ACC112 (cell line): ENCODE measurements around the gene ZNF281.
A peak's percentile ranks its signal among the peaks of the same experiment; 100 is the strongest.
"Not testable (repeated sequence)": the region's sequence is repeated elsewhere in the genome, so short reads cannot be mapped to it uniquely, and the experiment has no call there.

Experiments used
- H2AFZ ChIP-seq: fragments of 200-600 bp; sonication (generic); one replicate; pipeline ENCODE4 v1.6.0; 2017; ENCODE audit warnings: antibody characterized with exemption, low read length; ENCODE audit not compliant: unreplicated experiment
- H3K27ac ChIP-seq: fragments of 200-600 bp; sonication (generic); 2 replicates; pipeline ENCODE4 v1.5.1; 2014; ENCODE audit warnings: low read depth, mild to moderate bottlenecking, antibody characterized with exemption, low read length, moderate library complexity
- H3K27me3 ChIP-seq: fragments of 200-600 bp; sonication (generic); 2 replicates; pipeline ENCODE4 v1.6.1; 2014; ENCODE audit warnings: mild to moderate bottlenecking, antibody characterized with exemption, low read length, moderate library complexity, mixed read lengths; ENCODE audit not compliant: insufficient read depth
- H3K36me3 ChIP-seq: fragments of 200-600 bp; sonication (generic); 2 replicates; pipeline ENCODE4 v1.6.1; 2016; ENCODE audit warnings: mild to moderate bottlenecking, antibody characterized with exemption, low read length, moderate library complexity, mixed read lengths; ENCODE audit not compliant: insufficient read depth
- H3K4me1 ChIP-seq: fragments of 200-600 bp; sonication (generic); one replicate; pipeline ENCODE4 v1.6.1; 2016; ENCODE audit warnings: low read length, mixed read lengths; ENCODE audit not compliant: insufficient read depth, unreplicated experiment, control insufficient read depth
- H3K4me3 ChIP-seq: fragments of 200-600 bp; sonication (generic); 2 replicates; pipeline ENCODE4 v1.5.1; 2014; ENCODE audit warnings: mild to moderate bottlenecking, low read depth, low read length
- H3K79me2 ChIP-seq: fragments of 200-600 bp; sonication (generic); one replicate; pipeline ENCODE4 v1.6.0; 2016; ENCODE audit warnings: low read length; ENCODE audit not compliant: control insufficient read depth, unreplicated experiment, insufficient read depth

ZNF281 gene

GRCh38 chr1:200429221-200429751 lies 19.4 kb upstream of the ZNF281 start:
- peak overlapping the region; percentile 22; the same call in 1 of the 2 replicates for H3K4me3 ChIP-seq
- H3K79me2 ChIP-seq: no peaks in the 10 kb centered on the region
- H2AFZ ChIP-seq: no peak overlapping the region
- no peaks in the 10 kb centered on the region for H3K36me3 ChIP-seq
- no peaks in the 10 kb centered on the region for H3K27me3 ChIP-seq
- H3K27ac ChIP-seq: peak overlapping the region; percentile 91
- peaks cover 27% of the 10 kb centered on the region for H3K4me1 ChIP-seq

- peaks cover 27% of the 10 kb centered on the region for H3K4me1 ChIP-seq
- no peak overlapping the region for H2AFZ ChIP-seq
- no peaks in the 10 kb centered on the region for H3K27me3 ChIP-seq
- no peaks in the 10 kb centered on the region for H3K36me3 ChIP-seq
- peak overlapping the region; percentile 91 for H3K27ac ChIP-seq
- no peaks in the 10 kb centered on the region for H3K79me2 ChIP-seq
- peak overlapping the region; percentile 22; the same call in 1 of the 2 replicates for H3K4me3 ChIP-seq
Measured at GRCh38 chr1:200428482-200429205, 18.8 kb upstream of the ZNF281 start.

- Histone ChIP-seq H3K4me1 (peaks cover 27% of the 10 kb centered on the region), H3K27me3 (no peaks in the 10 kb centered on the region), H3K27ac (peak overlapping the region; percentile 91), H3K4me3 (no peak overlapping the region), H2AFZ (no peak overlapping the region), H3K36me3 (no peaks in the 10 kb centered on the region), H3K79me2 (no peaks in the 10 kb centered on the region)
Measured at GRCh38 chr1:200427744-200428143, 17.9 kb upstream of the ZNF281 start.

GRCh38 chr1:200426196-200426595 lies 16.4 kb upstream of the ZNF281 start:
- no peak overlapping the region for H3K27ac ChIP-seq

GRCh38 chr1:200423235-200423634 lies 13.4 kb upstream of the ZNF281 start:
- Histone ChIP-seq H3K36me3 (no peaks in the 10 kb centered on the region), H3K4me1 (peaks cover 8% of the 10 kb centered on the region), H3K27ac (no peak overlapping the region), H2AFZ (no peak overlapping the region), H3K79me2 (no peaks in the 10 kb centered on the region), H3K27me3 (no peaks in the 10 kb centered on the region), H3K4me3 (no peak overlapping the region)

More at GRCh38 chr1:200426196-200426595, 16.4 kb upstream of the ZNF281 start:
- Histone ChIP-seq H2AFZ (no peak overlapping the region), H3K4me3 (no peak overlapping the region), H3K79me2 (no peaks in the 10 kb centered on the region), H3K4me1 (peaks cover 27% of the 10 kb centered on the region), H3K36me3 (no peaks in the 10 kb centered on the region), H3K27me3 (no peaks in the 10 kb centered on the region)

- Histone ChIP-seq H3K4me1 (peaks cover 2% of the 10 kb centered on the region), H3K4me3 (no peak overlapping the region), H3K79me2 (no peaks in the 10 kb centered on the region), H3K27me3 (no peaks in the 10 kb centered on the region), H3K27ac (no peak overlapping the region), H2AFZ (no peak overlapping the region), H3K36me3 (no peaks in the 10 kb centered on the region)
Measured at GRCh38 chr1:200422211-200422610, 12.4 kb upstream of the ZNF281 start.

GRCh38 chr1:200415789-200416593 lies 6.2 kb upstream of the ZNF281 start:
- H3K79me2 ChIP-seq: no peaks in the 10 kb centered on the region
- H3K4me3 ChIP-seq: peak overlapping the region; percentile 32
- H3K27ac ChIP-seq: peak overlapping the region; percentile 96
- H3K27me3 ChIP-seq: no peaks in the 10 kb centered on the region
- H3K36me3 ChIP-seq: no peaks in the 10 kb centered on the region
- H2AFZ ChIP-seq: no peak overlapping the region
- peaks cover 24% of the 10 kb centered on the region for H3K4me1 ChIP-seq

GRCh38 chr1:200415227-200415626 lies 5.4 kb upstream of the ZNF281 start:
- Histone ChIP-seq H3K4me1 (peaks cover 30% of the 10 kb centered on the region), H3K79me2 (no peaks in the 10 kb centered on the region), H3K4me3 (peak overlapping the region; percentile 23)

GRCh38 chr1:200414657-200415056 lies 4.8 kb upstream of the ZNF281 start:
- Histone ChIP-seq H3K36me3 (no peaks in the 10 kb centered on the region), H3K4me1 (peaks cover 30% of the 10 kb centered on the region), H3K27ac (peak overlapping the region; percentile 96), H3K4me3 (no peak overlapping the region), H3K79me2 (peaks cover under 1% of the 10 kb centered on the region), H2AFZ (no peak overlapping the region), H3K27me3 (no peaks in the 10 kb centered on the region)

More at GRCh38 chr1:200415227-200415626, 5.4 kb upstream of the ZNF281 start:
- H2AFZ ChIP-seq: peak overlapping the region; percentile 14
- no peaks in the 10 kb centered on the region for H3K36me3 ChIP-seq
- no peaks in the 10 kb centered on the region for H3K27me3 ChIP-seq
- H3K27ac ChIP-seq: peak overlapping the region; percentile 96

GRCh38 chr1:200413766-200414165 lies 3.9 kb upstream of the ZNF281 start:
- H3K27me3 ChIP-seq, H3K79me2 ChIP-seq, H3K27ac ChIP-seq, H2AFZ ChIP-seq, H3K4me3 ChIP-seq, H3K36me3 ChIP-seq: not testable (repeated sequence)
- H3K4me1 ChIP-seq: peaks cover 32% of the 10 kb centered on the region
